MG63 (cell line): ENCODE results near the gene CHPF. TPM values are rescaled to one million over a fixed set of nuclear protein-coding genes. Genes with fewer than 3 reads are reported as not detected.

ENCODE experiments used
- DNase-seq: peaks from one replicate; pipeline ENCODE4 v3.0.0-alpha.2; 2020
- H3K27me3 ChIP-seq: fragments of 250-450 bp; sonication (Bioruptor Pico); 2 replicates; pipeline ENCODE4 v1.5.1; 2020; ENCODE audit warnings: mild to moderate bottlenecking, moderate library complexity
- H3K36me3 ChIP-seq: fragments of 250-450 bp; sonication (Bioruptor Pico); 2 replicates; pipeline ENCODE4 v1.5.1; 2020; ENCODE audit warnings: mild to moderate bottlenecking, moderate library complexity
- H3K4me3 ChIP-seq: fragments of 250-450 bp; sonication (Bioruptor Pico); 2 replicates; pipeline ENCODE4 v1.5.1; 2020; ENCODE audit warnings: mild to moderate bottlenecking, moderate library complexity
- H3K9me3 ChIP-seq: fragments of 250-450 bp; sonication (Bioruptor Pico); 2 replicates; pipeline ENCODE4 v1.5.1; 2020; ENCODE audit warnings: mild to moderate bottlenecking, moderate library complexity
- total RNA-seq: library from RNA; depleted of rRNA; stranded (reverse); fragments of >200 nt; shearing (Covaris generic); gene quantifications from 2 replicates; pipeline ENCODE4 v1.2.3, GENCODE V29; 2014; ENCODE audit warnings: low replicate concordance

CHPF gene
- total RNA-seq, 1 experiment from 2014 or later: 40.4 TPM

- H3K4me3 ChIP-seq: no peak overlapping the region
- no peaks in the 10 kb centered on the region for H3K36me3 ChIP-seq
- no peaks in the 10 kb centered on the region for H3K9me3 ChIP-seq
- peaks cover 12% of the 10 kb centered on the region for H3K27me3 ChIP-seq
- DNase-seq: no peak
Observed at GRCh38 chr2:219527076-219527394, 16.6 kb downstream of the CHPF start.

GRCh38 chr2:219526320-219527075 is 17.1 kb downstream of the CHPF start:
- Histone ChIP-seq H3K27me3 (peaks cover 12% of the 10 kb centered on the region), H3K4me3 (no peak overlapping the region), H3K36me3 (no peaks in the 10 kb centered on the region), H3K9me3 (no peaks in the 10 kb centered on the region)
- no peak for DNase-seq

GRCh38 chr2:219525533-219526232 is 17.9 kb downstream of the CHPF start:
- Histone ChIP-seq H3K36me3 (no peaks in the 10 kb centered on the region), H3K9me3 (no peaks in the 10 kb centered on the region), H3K27me3 (peaks cover 12% of the 10 kb centered on the region), H3K4me3 (no peak overlapping the region)
- no peak for DNase-seq

- Histone ChIP-seq H3K4me3 (no peak overlapping the region), H3K27me3 (peaks cover 7% of the 10 kb centered on the region), H3K9me3 (no peaks in the 10 kb centered on the region), H3K36me3 (no peaks in the 10 kb centered on the region)
- no peak for DNase-seq
Observed at GRCh38 chr2:219524817-219525216, 18.8 kb downstream of the CHPF start.

- H3K4me3 ChIP-seq: no peak overlapping the region
- no peak for DNase-seq
- H3K9me3 ChIP-seq: no peaks in the 10 kb centered on the region
- no peaks in the 10 kb centered on the region for H3K36me3 ChIP-seq
- no peaks in the 10 kb centered on the region; the same call in 1 of the 2 replicates for H3K27me3 ChIP-seq
Observed at GRCh38 chr2:219523031-219523671, 20.5 kb downstream of the CHPF start.

GRCh38 chr2:219522111-219523030 is 21.2 kb downstream of the CHPF start:
- no peaks in the 10 kb centered on the region; the same call in 1 of the 2 replicates for H3K27me3 ChIP-seq
- no peaks in the 10 kb centered on the region for H3K9me3 ChIP-seq
- H3K4me3 ChIP-seq: no peak overlapping the region
- DNase-seq: peak; percentile 63
- H3K36me3 ChIP-seq: no peaks in the 10 kb centered on the region

GRCh38 chr2:219521066-219521880 is 22.3 kb downstream of the CHPF start:
- H3K27me3 ChIP-seq: no peaks in the 10 kb centered on the region; the same call in 1 of the 2 replicates
- peak; percentile 54 for DNase-seq
- no peaks in the 10 kb centered on the region for H3K9me3 ChIP-seq
- H3K4me3 ChIP-seq: no peak overlapping the region
- H3K36me3 ChIP-seq: no peaks in the 10 kb centered on the region

- DNase-seq: no peak
- H3K9me3 ChIP-seq: no peaks in the 10 kb centered on the region
- H3K36me3 ChIP-seq: no peaks in the 10 kb centered on the region
- no peaks in the 10 kb centered on the region; the same call in 1 of the 2 replicates for H3K27me3 ChIP-seq
- no peak overlapping the region for H3K4me3 ChIP-seq
Observed at GRCh38 chr2:219520079-219520478, 23.5 kb downstream of the CHPF start.

GRCh38 chr2:219519526-219519916 is 24.1 kb downstream of the CHPF start:
- Histone ChIP-seq H3K4me3 (no peak overlapping the region), H3K36me3 (no peaks in the 10 kb centered on the region), H3K9me3 (no peaks in the 10 kb centered on the region), H3K27me3 (peaks cover 1% of the 10 kb centered on the region; the same call in 1 of the 2 replicates)
- DNase-seq: no peak

- peaks cover 13% of the 10 kb centered on the region; the same call in 1 of the 2 replicates for H3K27me3 ChIP-seq
- H3K4me3 ChIP-seq: no peak overlapping the region
- H3K36me3 ChIP-seq: no peaks in the 10 kb centered on the region
- DNase-seq: no peak
- no peaks in the 10 kb centered on the region for H3K9me3 ChIP-seq
Observed at GRCh38 chr2:219517954-219518778, 25.4 kb downstream of the CHPF start.

GRCh38 chr2:219516888-219517287 is 26.7 kb downstream of the CHPF start:
- no peak for DNase-seq
- Histone ChIP-seq H3K9me3 (no peaks in the 10 kb centered on the region), H3K36me3 (no peaks in the 10 kb centered on the region), H3K27me3 (peaks cover 26% of the 10 kb centered on the region), H3K4me3 (no peak overlapping the region)

GRCh38 chr2:219515874-219516629 is 27.6 kb downstream of the CHPF start:
- no peaks in the 10 kb centered on the region for H3K9me3 ChIP-seq
- H3K27me3 ChIP-seq: peaks cover 26% of the 10 kb centered on the region
- no peak overlapping the region for H3K4me3 ChIP-seq
- H3K36me3 ChIP-seq: no peaks in the 10 kb centered on the region
- DNase-seq: no peak

- Histone ChIP-seq H3K36me3 (no peaks in the 10 kb centered on the region), H3K27me3 (peaks cover 34% of the 10 kb centered on the region), H3K9me3 (no peaks in the 10 kb centered on the region), H3K4me3 (no peak overlapping the region)
- DNase-seq: no peak
Observed at GRCh38 chr2:219514836-219515235, 28.8 kb downstream of the CHPF start.

GRCh38 chr2:219514196-219514761 is 29.3 kb downstream of the CHPF start, which contains the start of gene ASIC4:
TSS of gene ASIC4 (plus strand) at chr2:219514482. CDS start at chr2:219514725, 243 bp downstream.
- H3K27me3 ChIP-seq: peaks cover 34% of the 10 kb centered on the region
- H3K9me3 ChIP-seq: no peaks in the 10 kb centered on the region
- H3K4me3 ChIP-seq: no peak within 1 kb of the TSS
- H3K36me3 ChIP-seq: no peaks in the 10 kb centered on the region
- DNase-seq: no peak
